Measurements from ENCODE around the gene DPP6. TPM values are rescaled to one million over a fixed set of nuclear protein-coding genes. Genes with fewer than 3 reads are reported as not detected.

DPP6 gene
- total RNA-seq, 1 experiment from 2014 or later = not detected

- peaks cover 89% of the 10 kb centered on the region for H3K27me3 ChIP-seq (replicated peaks; ENCODE audit: insufficient read depth, low read depth, low read length, poor library complexity)
- no peaks in the 10 kb centered on the region for H3K9me3 ChIP-seq (ENCODE audit: low read depth, low read length, poor library complexity, severe bottlenecking)
- no peaks in the 10 kb centered on the region for H3K4me1 ChIP-seq (ENCODE audit: insufficient read depth, low read length, poor library complexity, severe bottlenecking)
- ChIA-PET CTCF (no interaction called here), POLR2A (ENCODE audit: low non-redundant PET) (no interaction called here)
- peak; percentile 56 for DNase-seq (ENCODE audit: low spot score)
- H3K36me3 ChIP-seq (ENCODE audit: insufficient read depth, low read length, poor library complexity, severe bottlenecking) = no peaks in the 10 kb centered on the region
- no peak overlapping the region for H3K4me3 ChIP-seq (ENCODE audit: low read depth, low read length, poor library complexity, severe bottlenecking)
- H3K27ac ChIP-seq (ENCODE audit: low read depth, low read length, poor library complexity, severe bottlenecking) = no peak overlapping the region
- intact Hi-C loops (cut with micrococcal nuclease; ENCODE audit: unreplicated experiment) = no loop called here
- no peak for TF ChIP-seq EZH2 (IDR thresholded peaks at IDR 0.05; ENCODE audit: borderline replicate concordance, low read depth, low read length, poor library complexity, severe bottlenecking)
- TF ChIP-seq CTCF (conservative IDR thresholded peaks at IDR 0.05; ENCODE audit: low read depth, low read length) = no peak
- BruUV-seq (replicated peaks) = no TSS peak
These were observed 789.6 kb downstream of the DPP6 start for GRCh38 chr7:154841731-154842331.

DNA sequence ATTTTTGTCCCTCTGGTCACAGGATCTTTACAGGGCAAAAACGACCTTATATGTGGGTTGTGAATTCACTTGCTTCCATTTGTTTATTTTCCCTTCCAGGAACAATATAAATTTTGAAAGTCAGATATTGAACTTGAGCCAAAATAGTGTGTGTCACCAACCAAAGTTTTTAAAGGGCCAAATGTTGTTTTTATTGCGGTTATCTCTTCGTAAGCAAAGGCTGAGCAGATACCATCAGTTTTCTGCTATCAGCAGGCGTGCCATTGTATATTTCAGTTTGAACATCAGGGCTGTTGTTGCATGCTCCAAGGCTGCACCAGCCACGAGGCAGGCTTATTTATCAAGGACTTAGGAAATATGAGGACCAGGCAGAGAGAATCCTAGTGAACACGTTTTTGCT is 790.4 kb downstream of the DPP6 start:
- CTCF ChIA-PET = no interaction called here

GRCh38 chr7:154843670-154844237 is 791.6 kb downstream of the DPP6 start:
- H3K27me3 ChIP-seq (replicated peaks; ENCODE audit: insufficient read depth, low read depth, low read length, poor library complexity) = peaks cover 82% of the 10 kb centered on the region
- no peak for DNase-seq (ENCODE audit: low spot score)
- no peaks in the 10 kb centered on the region for H3K9me3 ChIP-seq (ENCODE audit: low read depth, low read length, poor library complexity, severe bottlenecking)
- BruUV-seq (replicated peaks) = no TSS peak
- no peak overlapping the region for H3K4me3 ChIP-seq (ENCODE audit: low read depth, low read length, poor library complexity, severe bottlenecking)
- intact Hi-C loops (cut with micrococcal nuclease; ENCODE audit: unreplicated experiment) = no loop called here
- TF ChIP-seq CTCF (conservative IDR thresholded peaks at IDR 0.05; ENCODE audit: low read depth, low read length) (no peak), EZH2 (IDR thresholded peaks at IDR 0.05; ENCODE audit: borderline replicate concordance, low read depth, low read length, poor library complexity, severe bottlenecking) (no peak)
- no peaks in the 10 kb centered on the region for H3K36me3 ChIP-seq (ENCODE audit: insufficient read depth, low read length, poor library complexity, severe bottlenecking)
- H3K27ac ChIP-seq (ENCODE audit: low read depth, low read length, poor library complexity, severe bottlenecking) = no peak overlapping the region
- no peaks in the 10 kb centered on the region for H3K4me1 ChIP-seq (ENCODE audit: insufficient read depth, low read length, poor library complexity, severe bottlenecking)
- ChIA-PET CTCF (no interaction called here), POLR2A (ENCODE audit: low non-redundant PET) (no interaction called here)

More for the DNA sequence above, 790.4 kb downstream of the DPP6 start:
- DNase-seq (ENCODE audit: low spot score) = no peak
- intact Hi-C loops (cut with micrococcal nuclease; ENCODE audit: unreplicated experiment) = no loop called here
- TF ChIP-seq EZH2 (IDR thresholded peaks at IDR 0.05; ENCODE audit: borderline replicate concordance, low read depth, low read length, poor library complexity, severe bottlenecking) (no peak), CTCF (conservative IDR thresholded peaks at IDR 0.05; ENCODE audit: low read depth, low read length) (no peak)
- H3K4me1 ChIP-seq (ENCODE audit: insufficient read depth, low read length, poor library complexity, severe bottlenecking) = no peaks in the 10 kb centered on the region
- BruUV-seq (replicated peaks) = no TSS peak
- POLR2A ChIA-PET (ENCODE audit: low non-redundant PET) = no interaction called here
- peaks cover 90% of the 10 kb centered on the region for H3K27me3 ChIP-seq (replicated peaks; ENCODE audit: insufficient read depth, low read depth, low read length, poor library complexity)
- no peaks in the 10 kb centered on the region for H3K9me3 ChIP-seq (ENCODE audit: low read depth, low read length, poor library complexity, severe bottlenecking)
- no peak overlapping the region for H3K27ac ChIP-seq (ENCODE audit: low read depth, low read length, poor library complexity, severe bottlenecking)
- no peak overlapping the region for H3K4me3 ChIP-seq (ENCODE audit: low read depth, low read length, poor library complexity, severe bottlenecking)
- no peaks in the 10 kb centered on the region for H3K36me3 ChIP-seq (ENCODE audit: insufficient read depth, low read length, poor library complexity, severe bottlenecking)

All from A673 (cell line).